ENCODE measurements around the gene CCDC87.
"Not testable (repeated sequence)": the region's sequence is repeated elsewhere in the genome, so short reads cannot be mapped to it uniquely, and the experiment has no call there.

Gene CCDC87

GRCh38 chr11:66616379-66617154, 23.7 kb upstream of the CCDC87 start, which contains the start of gene RBM14:
Gene RBM14 (plus strand): TSS chr11:66616630. CDS start chr11:66616721, 91 bp downstream.
- Histone ChIP-seq H3K4me3 (ENCODE audit: low read length in 2 of 2) (peak within 1 kb of the TSS; percentile 99), H3K27ac (ENCODE audit: low read length) (peak within 1 kb of the TSS; percentile 97), H3K4me1 (ENCODE audit: control insufficient read depth, insufficient read depth, low read length) (peaks cover 31% of the 10 kb centered on the region), H3K36me3 (ENCODE audit: control insufficient read depth in 2 of 2, insufficient read depth in 2 of 2, low read length in 2 of 2) (peaks cover 0 to 2% of the 10 kb centered on the region in 2 donors), H3K9me3 (ENCODE audit: control insufficient read depth in 2 of 2, low read length in 2 of 2) (no peaks in the 10 kb centered on the region), H3K27me3 (ENCODE audit: control insufficient read depth in 1 of 2, insufficient read depth in 2 of 2, low read length in 2 of 2) (no peaks in the 10 kb centered on the region), H3K9ac (ENCODE audit: low read length in 2 of 2) (peak within 1 kb of the TSS; percentile 97 to 99)

- H3K4me3 ChIP-seq (ENCODE audit: low read length in 2 of 2) = no peak overlapping the region
- H3K27ac ChIP-seq (ENCODE audit: low read length) = no peak overlapping the region
- peaks cover 18% of the 10 kb centered on the region for H3K4me1 ChIP-seq (ENCODE audit: control insufficient read depth, insufficient read depth, low read length)
- no peak overlapping the region for H3K9ac ChIP-seq (ENCODE audit: low read length in 2 of 2)
- no peaks in the 10 kb centered on the region for H3K9me3 ChIP-seq (ENCODE audit: control insufficient read depth in 2 of 2, low read length in 2 of 2)
- H3K36me3 ChIP-seq (ENCODE audit: control insufficient read depth in 2 of 2, insufficient read depth in 2 of 2, low read length in 2 of 2) = no peaks in the 10 kb centered on the region
- no peaks in the 10 kb centered on the region for H3K27me3 ChIP-seq (ENCODE audit: control insufficient read depth in 1 of 2, insufficient read depth in 2 of 2, low read length in 2 of 2)
Measured at GRCh38 chr11:66614073-66614472, 21.2 kb upstream of the CCDC87 start.

- Histone ChIP-seq H3K27me3 (ENCODE audit: control insufficient read depth in 1 of 2, insufficient read depth in 2 of 2, low read length in 2 of 2) (no peaks in the 10 kb centered on the region), H3K27ac (ENCODE audit: low read length) (no peak overlapping the region), H3K36me3 (ENCODE audit: control insufficient read depth in 2 of 2, insufficient read depth in 2 of 2, low read length in 2 of 2) (no peaks in the 10 kb centered on the region), H3K9ac (ENCODE audit: low read length in 2 of 2) (no peak overlapping the region), H3K9me3 (ENCODE audit: control insufficient read depth in 2 of 2, low read length in 2 of 2) (no peaks in the 10 kb centered on the region), H3K4me1 (ENCODE audit: control insufficient read depth, insufficient read depth, low read length) (peaks cover 10% of the 10 kb centered on the region), H3K4me3 (ENCODE audit: low read length in 2 of 2) (no peak overlapping the region)
Measured at GRCh38 chr11:66612458-66612857, 19.6 kb upstream of the CCDC87 start.

GRCh38 chr11:66609721-66610617, 17.1 kb upstream of the CCDC87 start:
- Histone ChIP-seq H3K4me1 (ENCODE audit: control insufficient read depth, insufficient read depth, low read length) (peaks cover 13% of the 10 kb centered on the region), H3K9me3 (ENCODE audit: control insufficient read depth in 2 of 2, low read length in 2 of 2) (no peaks in the 10 kb centered on the region), H3K27ac (ENCODE audit: low read length) (no peak overlapping the region), H3K9ac (ENCODE audit: low read length in 2 of 2) (no peak overlapping the region), H3K4me3 (ENCODE audit: low read length in 2 of 2) (no peak overlapping the region), H3K36me3 (ENCODE audit: control insufficient read depth in 2 of 2, insufficient read depth in 2 of 2, low read length in 2 of 2) (peaks cover 0 to 11% of the 10 kb centered on the region in 2 donors), H3K27me3 (ENCODE audit: control insufficient read depth in 1 of 2, insufficient read depth in 2 of 2, low read length in 2 of 2) (no peaks in the 10 kb centered on the region)

- H3K36me3 ChIP-seq (ENCODE audit: control insufficient read depth in 2 of 2, insufficient read depth in 2 of 2, low read length in 2 of 2) = peaks cover 11 to 18% of the 10 kb centered on the region in 2 donors
- no peaks in the 10 kb centered on the region for H3K27me3 ChIP-seq (ENCODE audit: control insufficient read depth in 1 of 2, insufficient read depth in 2 of 2, low read length in 2 of 2)
- H3K4me3 ChIP-seq (ENCODE audit: low read length in 2 of 2) = no peak overlapping the region
- H3K9ac ChIP-seq (ENCODE audit: low read length in 2 of 2) = no peak overlapping the region
- H3K4me1 ChIP-seq (ENCODE audit: control insufficient read depth, insufficient read depth, low read length) = peaks cover 14% of the 10 kb centered on the region
- H3K9me3 ChIP-seq (ENCODE audit: control insufficient read depth in 2 of 2, low read length in 2 of 2) = no peaks in the 10 kb centered on the region
- peak overlapping the region; percentile 86 for H3K27ac ChIP-seq (ENCODE audit: low read length)
Measured at GRCh38 chr11:66607126-66607834, 14.4 kb upstream of the CCDC87 start.

GRCh38 chr11:66606608-66607007, 13.7 kb upstream of the CCDC87 start:
- not testable (repeated sequence) for H3K9ac ChIP-seq (ENCODE audit: low read length in 2 of 2); H3K27me3 ChIP-seq (ENCODE audit: control insufficient read depth in 1 of 2, insufficient read depth in 2 of 2, low read length in 2 of 2); H3K9me3 ChIP-seq (ENCODE audit: control insufficient read depth in 2 of 2, low read length in 2 of 2); H3K4me3 ChIP-seq (ENCODE audit: low read length in 2 of 2)
- Histone ChIP-seq H3K36me3 (ENCODE audit: control insufficient read depth in 2 of 2, insufficient read depth in 2 of 2, low read length in 2 of 2) (peaks cover 13 to 18% of the 10 kb centered on the region in 2 donors), H3K4me1 (ENCODE audit: control insufficient read depth, insufficient read depth, low read length) (peaks cover 19% of the 10 kb centered on the region), H3K27ac (ENCODE audit: low read length) (peak overlapping the region; percentile 86)

GRCh38 chr11:66604155-66604554, 11.3 kb upstream of the CCDC87 start:
- Histone ChIP-seq H3K27ac (ENCODE audit: low read length) (no peak overlapping the region), H3K27me3 (ENCODE audit: control insufficient read depth in 1 of 2, insufficient read depth in 2 of 2, low read length in 2 of 2) (no peaks in the 10 kb centered on the region), H3K36me3 (ENCODE audit: control insufficient read depth in 2 of 2, insufficient read depth in 2 of 2, low read length in 2 of 2) (peaks cover 21 to 31% of the 10 kb centered on the region in 2 donors), H3K4me1 (ENCODE audit: control insufficient read depth, insufficient read depth, low read length) (peaks cover 19% of the 10 kb centered on the region), H3K9ac (ENCODE audit: low read length in 2 of 2) (no peak overlapping the region), H3K4me3 (ENCODE audit: low read length in 2 of 2) (no peak overlapping the region), H3K9me3 (ENCODE audit: control insufficient read depth in 2 of 2, low read length in 2 of 2) (no peaks in the 10 kb centered on the region)

GRCh38 chr11:66603072-66603471, 10.2 kb upstream of the CCDC87 start:
- H3K9me3 ChIP-seq (ENCODE audit: control insufficient read depth in 2 of 2, low read length in 2 of 2) = no peaks in the 10 kb centered on the region
- H3K27me3 ChIP-seq (ENCODE audit: control insufficient read depth in 1 of 2, insufficient read depth in 2 of 2, low read length in 2 of 2) = no peaks in the 10 kb centered on the region
- H3K36me3 ChIP-seq (ENCODE audit: control insufficient read depth in 2 of 2, insufficient read depth in 2 of 2, low read length in 2 of 2) = peaks cover 24 to 31% of the 10 kb centered on the region in 2 donors
- no peak overlapping the region for H3K27ac ChIP-seq (ENCODE audit: low read length)
- no peak overlapping the region for H3K4me3 ChIP-seq (ENCODE audit: low read length in 2 of 2)
- H3K9ac ChIP-seq (ENCODE audit: low read length in 2 of 2) = no peak overlapping the region
- peaks cover 18% of the 10 kb centered on the region for H3K4me1 ChIP-seq (ENCODE audit: control insufficient read depth, insufficient read depth, low read length)

GRCh38 chr11:66600631-66601233, 7.9 kb upstream of the CCDC87 start:
- Histone ChIP-seq H3K36me3 (ENCODE audit: control insufficient read depth in 2 of 2, insufficient read depth in 2 of 2, low read length in 2 of 2) (peaks cover 24 to 28% of the 10 kb centered on the region in 2 donors), H3K4me1 (ENCODE audit: control insufficient read depth, insufficient read depth, low read length) (peaks cover 7% of the 10 kb centered on the region)

GRCh38 chr11:66600219-66600618, 7.4 kb upstream of the CCDC87 start:
- Histone ChIP-seq H3K27ac (ENCODE audit: low read length) (no peak overlapping the region), H3K36me3 (ENCODE audit: control insufficient read depth in 2 of 2, insufficient read depth in 2 of 2, low read length in 2 of 2) (peaks cover 22 to 24% of the 10 kb centered on the region in 2 donors), H3K9ac (ENCODE audit: low read length in 2 of 2) (no peak overlapping the region), H3K9me3 (ENCODE audit: control insufficient read depth in 2 of 2, low read length in 2 of 2) (no peaks in the 10 kb centered on the region), H3K27me3 (ENCODE audit: control insufficient read depth in 1 of 2, insufficient read depth in 2 of 2, low read length in 2 of 2) (no peaks in the 10 kb centered on the region), H3K4me3 (ENCODE audit: low read length in 2 of 2) (no peak overlapping the region), H3K4me1 (ENCODE audit: control insufficient read depth, insufficient read depth, low read length) (peaks cover 12% of the 10 kb centered on the region)

More at GRCh38 chr11:66600631-66601233, 7.9 kb upstream of the CCDC87 start:
- H3K4me3 ChIP-seq (ENCODE audit: low read length in 2 of 2) = no peak overlapping the region
- no peak overlapping the region for H3K27ac ChIP-seq (ENCODE audit: low read length)
- no peak overlapping the region for H3K9ac ChIP-seq (ENCODE audit: low read length in 2 of 2)
- no peaks in the 10 kb centered on the region for H3K9me3 ChIP-seq (ENCODE audit: control insufficient read depth in 2 of 2, low read length in 2 of 2)
- H3K27me3 ChIP-seq (ENCODE audit: control insufficient read depth in 1 of 2, insufficient read depth in 2 of 2, low read length in 2 of 2) = no peaks in the 10 kb centered on the region

All from stomach smooth muscle (tissue), 2 donors.